ENCODE results near the gene FNDC5. TPM values are rescaled to one million over a fixed set of nuclear protein-coding genes. Genes with fewer than 3 reads are reported as not detected.

The FNDC5 gene
- total and polyA plus RNA-seq, 4 donors, result 0.43 to 10.5 (median 2.0) TPM

DNA sequence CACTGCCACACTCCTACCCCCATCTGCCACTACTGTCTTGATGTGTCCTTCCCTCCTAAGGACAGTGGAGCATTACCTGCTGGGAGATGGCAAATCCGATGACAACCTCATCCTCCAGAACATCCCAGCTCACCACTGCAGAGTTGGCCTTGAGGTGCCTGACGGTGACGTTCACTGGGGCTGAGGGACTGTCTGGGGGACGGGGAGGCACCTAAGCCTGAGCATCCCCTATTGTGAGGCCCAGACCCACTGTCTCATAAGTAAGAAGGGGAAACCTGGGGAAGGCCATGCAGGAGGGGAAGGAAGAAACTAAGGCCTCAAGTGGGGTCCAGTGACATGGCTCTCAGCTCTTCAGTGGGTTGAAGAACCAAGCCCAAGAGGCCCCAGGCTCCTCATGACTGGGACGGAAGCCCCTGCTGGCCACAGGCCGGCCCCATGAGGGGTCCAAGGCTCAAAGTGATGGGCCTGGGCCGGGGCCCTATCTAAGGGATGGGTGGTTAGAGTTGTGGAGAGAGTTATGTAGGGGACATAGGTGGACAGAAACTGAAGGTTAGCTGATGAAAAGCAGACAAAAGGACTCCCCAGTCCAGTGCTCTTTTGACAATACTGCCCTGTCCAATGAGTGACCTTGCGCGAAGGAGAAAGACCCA lies 1.8 kb downstream of the FNDC5 start (continued):
- TF ChIP-seq, protein P1, sequence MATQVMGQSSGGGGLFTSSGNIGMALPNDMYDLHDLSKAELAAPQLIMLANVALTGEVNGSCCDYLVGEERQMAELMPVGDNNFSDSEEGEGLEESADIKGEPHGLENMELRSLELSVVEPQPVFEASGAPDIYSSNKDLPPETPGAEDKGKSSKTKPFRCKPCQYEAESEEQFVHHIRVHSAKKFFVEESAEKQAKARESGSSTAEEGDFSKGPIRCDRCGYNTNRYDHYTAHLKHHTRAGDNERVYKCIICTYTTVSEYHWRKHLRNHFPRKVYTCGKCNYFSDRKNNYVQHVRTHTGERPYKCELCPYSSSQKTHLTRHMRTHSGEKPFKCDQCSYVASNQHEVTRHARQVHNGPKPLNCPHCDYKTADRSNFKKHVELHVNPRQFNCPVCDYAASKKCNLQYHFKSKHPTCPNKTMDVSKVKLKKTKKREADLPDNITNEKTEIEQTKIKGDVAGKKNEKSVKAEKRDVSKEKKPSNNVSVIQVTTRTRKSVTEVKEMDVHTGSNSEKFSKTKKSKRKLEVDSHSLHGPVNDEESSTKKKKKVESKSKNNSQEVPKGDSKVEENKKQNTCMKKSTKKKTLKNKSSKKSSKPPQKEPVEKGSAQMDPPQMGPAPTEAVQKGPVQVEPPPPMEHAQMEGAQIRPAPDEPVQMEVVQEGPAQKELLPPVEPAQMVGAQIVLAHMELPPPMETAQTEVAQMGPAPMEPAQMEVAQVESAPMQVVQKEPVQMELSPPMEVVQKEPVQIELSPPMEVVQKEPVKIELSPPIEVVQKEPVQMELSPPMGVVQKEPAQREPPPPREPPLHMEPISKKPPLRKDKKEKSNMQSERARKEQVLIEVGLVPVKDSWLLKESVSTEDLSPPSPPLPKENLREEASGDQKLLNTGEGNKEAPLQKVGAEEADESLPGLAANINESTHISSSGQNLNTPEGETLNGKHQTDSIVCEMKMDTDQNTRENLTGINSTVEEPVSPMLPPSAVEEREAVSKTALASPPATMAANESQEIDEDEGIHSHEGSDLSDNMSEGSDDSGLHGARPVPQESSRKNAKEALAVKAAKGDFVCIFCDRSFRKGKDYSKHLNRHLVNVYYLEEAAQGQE (IDR thresholded peaks at IDR 0.05), result no peak
- TF ChIP-seq, protein P2, sequence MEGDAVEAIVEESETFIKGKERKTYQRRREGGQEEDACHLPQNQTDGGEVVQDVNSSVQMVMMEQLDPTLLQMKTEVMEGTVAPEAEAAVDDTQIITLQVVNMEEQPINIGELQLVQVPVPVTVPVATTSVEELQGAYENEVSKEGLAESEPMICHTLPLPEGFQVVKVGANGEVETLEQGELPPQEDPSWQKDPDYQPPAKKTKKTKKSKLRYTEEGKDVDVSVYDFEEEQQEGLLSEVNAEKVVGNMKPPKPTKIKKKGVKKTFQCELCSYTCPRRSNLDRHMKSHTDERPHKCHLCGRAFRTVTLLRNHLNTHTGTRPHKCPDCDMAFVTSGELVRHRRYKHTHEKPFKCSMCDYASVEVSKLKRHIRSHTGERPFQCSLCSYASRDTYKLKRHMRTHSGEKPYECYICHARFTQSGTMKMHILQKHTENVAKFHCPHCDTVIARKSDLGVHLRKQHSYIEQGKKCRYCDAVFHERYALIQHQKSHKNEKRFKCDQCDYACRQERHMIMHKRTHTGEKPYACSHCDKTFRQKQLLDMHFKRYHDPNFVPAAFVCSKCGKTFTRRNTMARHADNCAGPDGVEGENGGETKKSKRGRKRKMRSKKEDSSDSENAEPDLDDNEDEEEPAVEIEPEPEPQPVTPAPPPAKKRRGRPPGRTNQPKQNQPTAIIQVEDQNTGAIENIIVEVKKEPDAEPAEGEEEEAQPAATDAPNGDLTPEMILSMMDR (IDR thresholded peaks at IDR 0.05; ENCODE audit: low read depth, low read length, missing input control), result no peak

DNA sequence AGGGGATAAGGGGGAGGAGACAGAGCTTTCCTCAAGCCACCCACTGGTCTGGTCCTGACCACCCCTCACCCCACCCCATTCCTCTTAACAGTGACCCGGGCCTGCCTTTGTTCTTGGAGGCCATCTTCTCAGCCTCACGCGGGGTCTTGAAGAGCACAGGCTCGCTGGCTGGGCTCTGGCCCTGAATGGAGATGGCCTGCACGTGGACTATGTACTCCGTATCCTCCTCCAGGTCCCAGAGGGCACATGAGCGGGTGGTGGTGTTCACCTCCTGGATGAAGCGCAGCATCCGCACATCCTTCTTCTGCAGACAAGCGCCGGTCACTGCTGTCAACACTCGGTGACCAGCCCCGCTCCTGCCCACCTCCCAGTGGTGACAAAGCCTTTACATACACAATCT lies 2.6 kb downstream of the FNDC5 start:
- no peak overlapping the region for H3K9ac ChIP-seq (ENCODE audit: low read depth in 1 of 2, low read length in 2 of 2)
- 97% methylated on average over 13 of the region's 13 CpGs for WGBS
- H3K27ac ChIP-seq (ENCODE audit: low read depth in 1 of 2, low read length in 2 of 2), result no peak overlapping the region
- peaks cover 6 to 46% (median 38%) of the 10 kb centered on the region in 4 donors for H3K4me1 ChIP-seq (ENCODE audit: control insufficient read depth in 4 of 4, insufficient read depth in 4 of 4, low read length in 3 of 4)
- no peaks in the 10 kb centered on the region for H3K9me3 ChIP-seq (ENCODE audit: control insufficient read depth in 4 of 4, low read length in 3 of 4)
- DNase-seq (ENCODE audit: low spot score), result no peak
- H3K27me3 ChIP-seq (ENCODE audit: control insufficient read depth in 4 of 4, insufficient read depth in 4 of 4, low read length in 3 of 4), result no peaks in the 10 kb centered on the region
- TF ChIP-seq SP1 (IDR thresholded peaks at IDR 0.05), result no peak
- no peak for TF ChIP-seq FOXA2 (IDR thresholded peaks at IDR 0.05)
- no peak for TF ChIP-seq RXRA (IDR thresholded peaks at IDR 0.05)
- TF ChIP-seq, protein P2 (IDR thresholded peaks at IDR 0.05; ENCODE audit: low read depth, low read length, missing input control), result no peak
- TF ChIP-seq EGR1 (IDR thresholded peaks at IDR 0.05; ENCODE audit: low read depth in 2 of 2), result no peak
- TF ChIP-seq, protein P1 (IDR thresholded peaks at IDR 0.05), result no peak
- TF ChIP-seq FOXA1 (IDR thresholded peaks at IDR 0.05), result no peak
- TF ChIP-seq HNF4G (IDR thresholded peaks at IDR 0.05), result no peak
- TF ChIP-seq RAD21 (IDR thresholded peaks at IDR 0.05), result no peak
- no peak for TF ChIP-seq NR2F2 (IDR thresholded peaks at IDR 0.05)
- no peak for TF ChIP-seq TAF1 (conservative IDR thresholded peaks at IDR 0.05)
- no peak for TF ChIP-seq YY1 (IDR thresholded peaks at IDR 0.05)
- no peak for TF ChIP-seq HNF4A (conservative IDR thresholded peaks at IDR 0.05)
- no peak for TF ChIP-seq GABPA (IDR thresholded peaks at IDR 0.05 in 1 of 2, conservative IDR thresholded peaks at IDR 0.05 in 1 of 2)
- TF ChIP-seq, protein P3, sequence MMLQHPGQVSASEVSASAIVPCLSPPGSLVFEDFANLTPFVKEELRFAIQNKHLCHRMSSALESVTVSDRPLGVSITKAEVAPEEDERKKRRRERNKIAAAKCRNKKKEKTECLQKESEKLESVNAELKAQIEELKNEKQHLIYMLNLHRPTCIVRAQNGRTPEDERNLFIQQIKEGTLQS (IDR thresholded peaks at IDR 0.05), result no peak
- TF ChIP-seq, protein P4, sequence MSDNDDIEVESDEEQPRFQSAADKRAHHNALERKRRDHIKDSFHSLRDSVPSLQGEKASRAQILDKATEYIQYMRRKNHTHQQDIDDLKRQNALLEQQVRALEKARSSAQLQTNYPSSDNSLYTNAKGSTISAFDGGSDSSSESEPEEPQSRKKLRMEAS (IDR thresholded peaks at IDR 0.05), result no peak
- TF ChIP-seq, protein P5, sequence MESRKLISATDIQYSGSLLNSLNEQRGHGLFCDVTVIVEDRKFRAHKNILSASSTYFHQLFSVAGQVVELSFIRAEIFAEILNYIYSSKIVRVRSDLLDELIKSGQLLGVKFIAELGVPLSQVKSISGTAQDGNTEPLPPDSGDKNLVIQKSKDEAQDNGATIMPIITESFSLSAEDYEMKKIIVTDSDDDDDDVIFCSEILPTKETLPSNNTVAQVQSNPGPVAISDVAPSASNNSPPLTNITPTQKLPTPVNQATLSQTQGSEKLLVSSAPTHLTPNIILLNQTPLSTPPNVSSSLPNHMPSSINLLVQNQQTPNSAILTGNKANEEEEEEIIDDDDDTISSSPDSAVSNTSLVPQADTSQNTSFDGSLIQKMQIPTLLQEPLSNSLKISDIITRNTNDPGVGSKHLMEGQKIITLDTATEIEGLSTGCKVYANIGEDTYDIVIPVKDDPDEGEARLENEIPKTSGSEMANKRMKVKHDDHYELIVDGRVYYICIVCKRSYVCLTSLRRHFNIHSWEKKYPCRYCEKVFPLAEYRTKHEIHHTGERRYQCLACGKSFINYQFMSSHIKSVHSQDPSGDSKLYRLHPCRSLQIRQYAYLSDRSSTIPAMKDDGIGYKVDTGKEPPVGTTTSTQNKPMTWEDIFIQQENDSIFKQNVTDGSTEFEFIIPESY (IDR thresholded peaks at IDR 0.05), result no peak
- no peak for TF ChIP-seq JUND (IDR thresholded peaks at IDR 0.05)
- H3K4me3 ChIP-seq (ENCODE audit: low read depth in 1 of 3, low read length in 3 of 3), result no peak overlapping the region
- H3K36me3 ChIP-seq (ENCODE audit: control insufficient read depth in 4 of 4, insufficient read depth in 3 of 4, low read depth in 1 of 4, low read length in 3 of 4), result peaks cover 0 to 1% (median 0%) of the 10 kb centered on the region in 4 donors
